IMR-90 (cell line): ENCODE results near the gene GPC5. TPM values are rescaled to one million over a fixed set of nuclear protein-coding genes. Genes with fewer than 3 reads are reported as not detected.

Experiments
- ATAC-seq: fragments of 200-7000 bp; cut with Tn5 transposase; 2 replicates; pipeline ENCODE4 v1.9.1; 2020; ENCODE audit warnings: low read depth, mild to moderate bottlenecking, moderate library complexity
- BruUV-seq: library from RNA; stranded (reverse); fragments of 400-500 nt; replicated peaks from 2 replicates; lab custom pipeline; 2021; lab: Mats Ljungman, UMichigan
- CTCF ChIA-PET: fragments of 300-600 bp; formaldehyde crosslinking; extraction: SDS; loops from one replicate; lab custom pipeline; 2021; ENCODE audit warnings: antibody characterized with exemption; lab: Yijun Ruan, JAX
- POLR2A ChIA-PET: fragments of 300-600 bp; sonication (Branson Sonifier 250); formaldehyde crosslinking; loops from one replicate; lab custom pipeline; 2022; ENCODE audit warnings: antibody characterized with exemption; ENCODE audit not compliant: unreplicated experiment; lab: Charles Lee
- DNase-seq: peaks from one replicate; pipeline ENCODE4 v3.0.0; 2013
- H2AFZ ChIP-seq: replicated peaks from 2 replicates; pipeline ENCODE3; 2013; ENCODE audit warnings: low read length, mild to moderate bottlenecking; ENCODE audit not compliant: poor library complexity
- H2AK5ac ChIP-seq: 2 replicates; pipeline ENCODE4 v1.6.1; 2013; ENCODE audit warnings: low read depth, low read length, inconsistent platforms
- H2AK9ac ChIP-seq: replicated peaks from 2 replicates; pipeline ENCODE3; 2013; ENCODE audit warnings: mild to moderate bottlenecking, low read depth, low read length, moderate library complexity; ENCODE audit not compliant: poor library complexity
- H2BK120ac ChIP-seq: 2 replicates; pipeline ENCODE4 v1.6.1; 2013; ENCODE audit warnings: low read depth, low read length, inconsistent platforms
- H2BK15ac ChIP-seq: 3 replicates; pipeline ENCODE4 v1.6.1; 2013; ENCODE audit warnings: low read depth, low read length, inconsistent platforms
- H2BK20ac ChIP-seq: 2 replicates; pipeline ENCODE4 v1.6.1; 2013; ENCODE audit warnings: low read depth, mild to moderate bottlenecking, inconsistent platforms, low read length, moderate library complexity
- H2BK5ac ChIP-seq: 2 replicates; pipeline ENCODE4 v1.6.1; 2013; ENCODE audit warnings: mild to moderate bottlenecking, low read depth, low read length, inconsistent platforms; ENCODE audit not compliant: poor library complexity, severe bottlenecking
- H3K14ac ChIP-seq: replicated peaks from 2 replicates; pipeline ENCODE4 v1.6.1; 2013; ENCODE audit warnings: low read depth, low read length, inconsistent platforms
- H3K18ac ChIP-seq: 2 replicates; pipeline ENCODE4 v1.6.1; 2013; ENCODE audit warnings: low read depth, low read length, control low read depth
- H3K23ac ChIP-seq: 2 replicates; pipeline ENCODE4 v1.6.1; 2013; ENCODE audit warnings: low read depth, low read length, inconsistent platforms
- H3K27ac ChIP-seq: 2 replicates; pipeline ENCODE4 v1.5.1; 2013; ENCODE audit warnings: mild to moderate bottlenecking, control low read depth, low read length; ENCODE audit not compliant: insufficient read depth
- H3K27me3 ChIP-seq: 2 replicates; pipeline ENCODE4 v1.6.1; 2013; ENCODE audit warnings: low read length; ENCODE audit not compliant: control insufficient read depth, insufficient read depth
- H3K36me3 ChIP-seq: 2 replicates; pipeline ENCODE4 v1.6.1; 2013; ENCODE audit warnings: low read length, mixed read lengths; ENCODE audit not compliant: control insufficient read depth, insufficient read depth
- H3K4ac ChIP-seq: 2 replicates; pipeline ENCODE4 v1.6.1; 2013; ENCODE audit warnings: low read depth, low read length, inconsistent platforms
- H3K4me1 ChIP-seq: 2 replicates; pipeline ENCODE4 v1.6.1; 2013; ENCODE audit warnings: low read length, mixed read lengths; ENCODE audit not compliant: control insufficient read depth, insufficient read depth
- H3K4me2 ChIP-seq: 2 replicates; pipeline ENCODE4 v1.6.1; 2013; ENCODE audit warnings: low read depth, mild to moderate bottlenecking, control low read depth, low read length, moderate library complexity
- H3K4me3 ChIP-seq: 2 replicates; pipeline ENCODE4 v1.5.1; 2013; ENCODE audit warnings: low read depth, mild to moderate bottlenecking, control low read depth, low read length, moderate library complexity; ENCODE audit not compliant: insufficient read depth
- H3K56ac ChIP-seq: 2 replicates; pipeline ENCODE4 v1.6.1; 2013; ENCODE audit warnings: low read length, inconsistent platforms; ENCODE audit not compliant: insufficient read depth; ENCODE audit errors: extremely low read depth
- H3K79me1 ChIP-seq, 2 experiments: 2 replicates each; pipeline ENCODE4 v1.6.1; 2013; ENCODE audit warnings: low read length in 2 of 2, inconsistent platforms in 1 of 2, low read depth in 1 of 2
- H3K9ac ChIP-seq: 2 replicates; pipeline ENCODE4 v1.6.1; 2013; ENCODE audit warnings: low read depth, low read length, control low read depth
- H3K9me1 ChIP-seq: 2 replicates; pipeline ENCODE4 v1.6.1; 2013; ENCODE audit warnings: low read length, inconsistent platforms; ENCODE audit not compliant: insufficient read depth
- H3K9me3 ChIP-seq: 2 replicates; pipeline ENCODE4 v1.6.1; 2013; ENCODE audit warnings: low read length; ENCODE audit not compliant: control insufficient read depth, insufficient read depth
- H4K20me1 ChIP-seq: 2 replicates; pipeline ENCODE4 v1.6.1; 2013; ENCODE audit warnings: low read length, inconsistent platforms; ENCODE audit not compliant: insufficient read depth
- H4K5ac ChIP-seq: 2 replicates; pipeline ENCODE4 v1.6.1; 2013; ENCODE audit warnings: mild to moderate bottlenecking, low read depth, low read length, control low read depth
- H4K8ac ChIP-seq, 2 experiments: 2 replicates each; pipeline ENCODE4 v1.6.1; 2013; ENCODE audit warnings: low read depth in 2 of 2, low read length in 2 of 2, control low read depth in 1 of 2, inconsistent platforms in 1 of 2
- H4K91ac ChIP-seq: 2 replicates; pipeline ENCODE4 v1.6.1; 2013; ENCODE audit warnings: low read depth, low read length, inconsistent platforms; ENCODE audit not compliant: insufficient read depth
- BHLHE40 ChIP-seq: fragments of 150-350 bp; IDR thresholded peaks from 2 replicates; pipeline ENCODE4 v1.6.1; 2016; ENCODE audit warnings: mild to moderate bottlenecking, low read depth, low read length
- CEBPB ChIP-seq: IDR thresholded peaks from 2 replicates; pipeline ENCODE4 v1.6.1; 2012; ENCODE audit warnings: low read depth, low read length, improper control_type of control experiment
- CHD1 ChIP-seq: IDR thresholded peaks from 2 replicates; pipeline ENCODE4 v1.6.1; 2012; ENCODE audit warnings: low read depth, low read length, improper control_type of control experiment
- ELK1 ChIP-seq: fragments of 150-350 bp; IDR thresholded peaks from 2 replicates; pipeline ENCODE4 v1.6.1; 2016; ENCODE audit warnings: low read depth, mild to moderate bottlenecking, low read length, moderate library complexity, borderline replicate concordance
- FOS ChIP-seq: fragments of 150-350 bp; IDR thresholded peaks from 2 replicates; pipeline ENCODE4 v1.6.1; 2016; ENCODE audit warnings: low read depth, low read length
- MAFK ChIP-seq: IDR thresholded peaks from 2 replicates; pipeline ENCODE4 v1.6.1; 2012; ENCODE audit warnings: low read depth, low read length, improper control_type of control experiment
- MAZ ChIP-seq: IDR thresholded peaks from 2 replicates; pipeline ENCODE4 v1.6.1; 2012; ENCODE audit warnings: low read depth, mild to moderate bottlenecking, low read length, improper control_type of control experiment, moderate library complexity, borderline replicate concordance
- MXI1 ChIP-seq: IDR thresholded peaks from 2 replicates; pipeline ENCODE4 v1.6.1; 2012; ENCODE audit warnings: low read depth, mild to moderate bottlenecking, low read length, moderate library complexity, borderline replicate concordance
- NFE2L2 ChIP-seq: fragments of 150-350 bp; IDR thresholded peaks from 2 replicates; pipeline ENCODE4 v1.6.1; 2016; ENCODE audit warnings: low read depth, mild to moderate bottlenecking, low read length
- POLR2A ChIP-seq: IDR thresholded peaks from 2 replicates; pipeline ENCODE4 v1.6.1; 2012; ENCODE audit warnings: mild to moderate bottlenecking, low read depth, low read length
- RAD21 ChIP-seq: IDR thresholded peaks from 2 replicates; pipeline ENCODE4 v1.6.1; 2012; ENCODE audit warnings: low read length, improper control_type of control experiment
- RCOR1 ChIP-seq: IDR thresholded peaks from 2 replicates; pipeline ENCODE4 v1.6.1; 2012; ENCODE audit warnings: mild to moderate bottlenecking, low read length, improper control_type of control experiment; ENCODE audit not compliant: insufficient replicate concordance
- RFX5 ChIP-seq: IDR thresholded peaks from 2 replicates; pipeline ENCODE4 v1.8.0; 2012; ENCODE audit warnings: low read depth, mild to moderate bottlenecking, low read length, moderate library complexity
- SMC3 ChIP-seq: fragments of 150-350 bp; IDR thresholded peaks from 2 replicates; pipeline ENCODE4 v1.6.1; 2016; ENCODE audit warnings: low read depth, mild to moderate bottlenecking, antibody characterized with exemption, low read length, moderate library complexity
- USF2 ChIP-seq: fragments of 150-350 bp; IDR thresholded peaks from 2 replicates; pipeline ENCODE4 v1.6.1; 2017; ENCODE audit warnings: mild to moderate bottlenecking, antibody characterized with exemption, low read length, low read depth
- WGBS, 2 experiments: methylation state at CpG; one replicate each; pipeline versions ENCODE4 v1.1.5 to v1.1.7; 2013; ENCODE audit warnings: missing lambda C conversion rate in 2 of 2; ENCODE audit not compliant: insufficient read length in 1 of 2; ENCODE audit errors: extremely low coverage in 2 of 2; 5-methylcytosine and 5-hydroxymethylcytosine counted together
- dilution Hi-C: fragments of 300-500 bp; cut with HindIII; formaldehyde crosslinking; loops from one replicate; pipeline ENCODE4 v1.14.3; 2018; ENCODE audit warnings: low sequenced_read_pairs; ENCODE audit not compliant: unreplicated experiment
- in situ Hi-C: fragments of 300-500 bp; cut with MboI; formaldehyde crosslinking; loops from 3 replicates; pipeline ENCODE4 v1.14.3; 2019; ENCODE audit warnings: low sequenced_read_pairs, inconsistent platforms, mixed read lengths
- intact Hi-C: fragments of 100-400 bp; cut with micrococcal nuclease; formaldehyde crosslinking; loops from 2 replicates; pipeline ENCODE4 v1.10.0; 2022
- polyA plus RNA-seq, 3 experiments: library from polyadenylated mRNA; depleted of rRNA; stranded (reverse); fragments of >200 nt; gene quantifications; 2 replicates each; pipeline ENCODE4 v1.2.3, GENCODE V29; 2012; ENCODE audit warnings: low replicate concordance in 1 of 3
- total RNA-seq: library from RNA; depleted of rRNA; stranded (reverse); fragments of >200 nt; gene quantifications from 2 replicates; pipeline ENCODE4 v1.2.3, GENCODE V29; 2012
- TF ChIP-seq, protein P1 (sequence below): conservative IDR thresholded peaks from 2 replicates; pipeline ENCODE4 v1.5.1; 2012; ENCODE audit warnings: mild to moderate bottlenecking, low read depth, low read length, improper control_type of control experiment

GPC5 gene
- total and polyA plus RNA-seq, 2 of the 4 experiments (the other 2 are of a cell fraction) = 0.94 to 1.8 TPM

- dilution Hi-C loops = no loop called here
- intact Hi-C loops = no loop called here
- Histone ChIP-seq H3K4me3 (no peak overlapping the region), H3K14ac (no peak overlapping the region), H3K4me1 (no peaks in the 10 kb centered on the region), H3K36me3 (peaks cover 9% of the 10 kb centered on the region), H2AFZ (no peak overlapping the region), H3K4ac (no peak overlapping the region), H3K9ac (no peak overlapping the region), H2BK5ac (no peak overlapping the region), H3K79me1 (peaks cover 5 to 7% of the 10 kb centered on the region in 2 experiments), H3K18ac (no peak overlapping the region), H2BK15ac (no peak overlapping the region), H3K9me1 (0 out of 2 replicates have a peak, but pooled peaks cover 4% of the 10 kb centered on the region), H3K9me3 (no peaks in the 10 kb centered on the region), H4K91ac (no peak overlapping the region), H3K56ac (no peak overlapping the region), H2AK9ac (no peak overlapping the region), H3K27me3 (no peaks in the 10 kb centered on the region), H4K5ac (no peak overlapping the region), H3K4me2 (no peak overlapping the region), H2AK5ac (no peak overlapping the region), H2BK20ac (no peak overlapping the region), H4K8ac (no peak overlapping the region), H3K23ac (no peak overlapping the region), H2BK120ac (no peak overlapping the region), H4K20me1 (peaks cover 1% of the 10 kb centered on the region; the same call in 1 of the 2 replicates), H3K27ac (no peak overlapping the region)
- BruUV-seq = no TSS peak
- WGBS, 2 experiments = 100% methylated on average over 2 of the region's 6 CpGs; no CpG with 5 or more reads in 1 of the 2 experiments
- ChIA-PET CTCF (no interaction called here), POLR2A (no interaction called here)
- in situ Hi-C loops = no loop called here
- TF ChIP-seq CHD1 (no peak), SMC3 (no peak), CEBPB (no peak), RFX5 (no peak), FOS (no peak), NFE2L2 (no peak), MAFK (no peak), RCOR1 (no peak), RAD21 (no peak), BHLHE40 (no peak), POLR2A (no peak), MXI1 (no peak), ELK1 (no peak), USF2 (no peak), MAZ (no peak)
- TF ChIP-seq, protein P1, sequence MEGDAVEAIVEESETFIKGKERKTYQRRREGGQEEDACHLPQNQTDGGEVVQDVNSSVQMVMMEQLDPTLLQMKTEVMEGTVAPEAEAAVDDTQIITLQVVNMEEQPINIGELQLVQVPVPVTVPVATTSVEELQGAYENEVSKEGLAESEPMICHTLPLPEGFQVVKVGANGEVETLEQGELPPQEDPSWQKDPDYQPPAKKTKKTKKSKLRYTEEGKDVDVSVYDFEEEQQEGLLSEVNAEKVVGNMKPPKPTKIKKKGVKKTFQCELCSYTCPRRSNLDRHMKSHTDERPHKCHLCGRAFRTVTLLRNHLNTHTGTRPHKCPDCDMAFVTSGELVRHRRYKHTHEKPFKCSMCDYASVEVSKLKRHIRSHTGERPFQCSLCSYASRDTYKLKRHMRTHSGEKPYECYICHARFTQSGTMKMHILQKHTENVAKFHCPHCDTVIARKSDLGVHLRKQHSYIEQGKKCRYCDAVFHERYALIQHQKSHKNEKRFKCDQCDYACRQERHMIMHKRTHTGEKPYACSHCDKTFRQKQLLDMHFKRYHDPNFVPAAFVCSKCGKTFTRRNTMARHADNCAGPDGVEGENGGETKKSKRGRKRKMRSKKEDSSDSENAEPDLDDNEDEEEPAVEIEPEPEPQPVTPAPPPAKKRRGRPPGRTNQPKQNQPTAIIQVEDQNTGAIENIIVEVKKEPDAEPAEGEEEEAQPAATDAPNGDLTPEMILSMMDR = no peak
- ATAC-seq (no peak), DNase-seq (no peak)
Measured at GRCh38 chr13:91356919-91357612, 41.4 kb upstream of the GPC5 start.
